H1 (cell line): ENCODE measurements around the gene SFT2D1. TPM values are rescaled to one million over a fixed set of nuclear protein-coding genes. Genes with fewer than 3 reads are reported as not detected.

Experiments used
- ASH2L ChIP-seq: fragments of 200-600, 300-600 bp; sonication (generic); IDR thresholded peaks from one replicate; pipeline ENCODE4 v1.7.1; 2017; ENCODE audit warnings: low read length
- BRCA1 ChIP-seq: IDR thresholded peaks from 2 replicates; pipeline ENCODE4 v1.6.1; 2012; ENCODE audit warnings: low read depth, low read length, improper control_type of control experiment
- CREB1 ChIP-seq: IDR thresholded peaks from 2 replicates; pipeline ENCODE4 v1.6.1; 2012; ENCODE audit warnings: inconsistent platforms
- JUN ChIP-seq: IDR thresholded peaks from 2 replicates; pipeline ENCODE4 v1.6.1; 2011; ENCODE audit warnings: low read depth, mild to moderate bottlenecking, improper control_type of control experiment, low read length
- POLR2AphosphoS5 ChIP-seq: IDR thresholded peaks from 2 replicates; pipeline ENCODE4 v1.6.1; 2011; ENCODE audit warnings: low read depth, low read length
- polyA plus RNA-seq, 7 experiments: library from polyadenylated mRNA; depleted of rRNA in 3 of 7; stranded (reverse) in 5 of 7; unstranded in 2 of 7; fragments of >200 nt in 5 of 7; fragments of 200-250 nt in 2 of 7; gene quantifications; 1 replicate in 5 of 7; 2 replicates in 1 of 7; 4 replicates in 1 of 7; pipeline versions ENCODE4 v1.2.1 to v1.2.3, GENCODE V29; 2011 to 2013; ENCODE audit warnings: missing spikeins in 2 of 7, mixed read lengths in 2 of 7
- total RNA-seq: library from RNA; stranded (reverse); fragmentation: NEBNext Ultra II Directional; extraction: Animal tissue kit (Norgen Biotek cat#: 25700); gene quantifications from 2 replicates; pipeline ENCODE4 v1.2.1, GENCODE V29; 2021

Gene SFT2D1
- total and polyA plus RNA-seq, 2 of the 8 experiments (the other 6 are each of a cell fraction or from before 2014, with no cell fraction given), result 52.3 to 76.1 TPM

DNA sequence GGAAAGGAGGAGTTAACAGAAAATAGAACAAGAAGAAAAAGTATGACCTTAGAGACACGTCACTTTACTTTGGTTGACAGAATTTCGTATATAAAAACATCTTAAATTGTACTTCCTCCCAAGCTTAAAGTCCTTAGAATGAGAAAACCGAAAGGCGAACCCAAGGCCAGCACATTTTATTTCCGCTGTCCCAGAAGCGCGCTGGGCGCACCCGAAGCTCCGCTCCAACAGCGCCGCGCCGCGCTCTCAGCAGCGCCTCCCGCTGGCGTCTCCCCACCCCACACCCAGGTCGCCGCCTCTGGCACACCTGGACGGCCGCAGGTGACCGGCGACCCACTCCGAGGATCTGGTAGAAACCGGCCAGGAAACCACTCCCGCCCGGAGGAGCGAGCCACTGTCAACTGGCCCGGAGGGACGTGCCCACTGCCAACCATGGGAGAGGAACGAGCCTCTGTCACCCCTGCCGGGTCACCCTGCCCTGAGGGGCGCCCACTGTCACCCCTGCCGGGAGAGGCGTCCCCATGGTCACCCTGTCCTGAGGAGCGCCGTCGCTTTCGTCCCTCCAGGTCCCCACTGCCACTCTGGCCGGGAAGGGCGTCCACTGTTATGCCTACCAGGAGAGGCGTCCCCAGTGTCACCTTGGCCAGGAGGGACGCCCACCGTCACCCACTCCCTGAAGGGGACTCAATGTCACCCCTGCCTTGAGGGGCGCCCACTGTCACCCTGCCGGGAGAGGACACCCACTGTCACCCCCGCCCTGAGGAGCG is 39.6 kb upstream of the SFT2D1 start (continued):
- TF ChIP-seq CREB1 (peak; percentile 41; the same call in 1 of the 2 replicates), POLR2AphosphoS5 (no peak), JUN (no peak), BRCA1 (no peak), ASH2L (peak; percentile 27)
